T47D (cell line): Measurements from ENCODE around the gene VEGFC.

Experiments
- DNase-seq, 2 experiments: peaks; one replicate each; pipeline versions ENCODE4 v3.0.0 to v3.0.0-alpha.2; 2011 to 2012; ENCODE audit warnings: low read depth in 1 of 2, low spot score in 1 of 2
- JUND ChIP-seq: IDR thresholded peaks from 2 replicates; pipeline ENCODE4 v1.6.1; 2012; ENCODE audit warnings: low read depth
- in situ Hi-C: cut with HindIII; loops from 2 replicates; pipeline ENCODE4 v1.10.0; 2016; ENCODE audit warnings: low sequenced_read_pairs, low pct_unique_long_range_greater_than_20kb

The VEGFC gene, protein sequence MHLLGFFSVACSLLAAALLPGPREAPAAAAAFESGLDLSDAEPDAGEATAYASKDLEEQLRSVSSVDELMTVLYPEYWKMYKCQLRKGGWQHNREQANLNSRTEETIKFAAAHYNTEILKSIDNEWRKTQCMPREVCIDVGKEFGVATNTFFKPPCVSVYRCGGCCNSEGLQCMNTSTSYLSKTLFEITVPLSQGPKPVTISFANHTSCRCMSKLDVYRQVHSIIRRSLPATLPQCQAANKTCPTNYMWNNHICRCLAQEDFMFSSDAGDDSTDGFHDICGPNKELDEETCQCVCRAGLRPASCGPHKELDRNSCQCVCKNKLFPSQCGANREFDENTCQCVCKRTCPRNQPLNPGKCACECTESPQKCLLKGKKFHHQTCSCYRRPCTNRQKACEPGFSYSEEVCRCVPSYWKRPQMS

DNA sequence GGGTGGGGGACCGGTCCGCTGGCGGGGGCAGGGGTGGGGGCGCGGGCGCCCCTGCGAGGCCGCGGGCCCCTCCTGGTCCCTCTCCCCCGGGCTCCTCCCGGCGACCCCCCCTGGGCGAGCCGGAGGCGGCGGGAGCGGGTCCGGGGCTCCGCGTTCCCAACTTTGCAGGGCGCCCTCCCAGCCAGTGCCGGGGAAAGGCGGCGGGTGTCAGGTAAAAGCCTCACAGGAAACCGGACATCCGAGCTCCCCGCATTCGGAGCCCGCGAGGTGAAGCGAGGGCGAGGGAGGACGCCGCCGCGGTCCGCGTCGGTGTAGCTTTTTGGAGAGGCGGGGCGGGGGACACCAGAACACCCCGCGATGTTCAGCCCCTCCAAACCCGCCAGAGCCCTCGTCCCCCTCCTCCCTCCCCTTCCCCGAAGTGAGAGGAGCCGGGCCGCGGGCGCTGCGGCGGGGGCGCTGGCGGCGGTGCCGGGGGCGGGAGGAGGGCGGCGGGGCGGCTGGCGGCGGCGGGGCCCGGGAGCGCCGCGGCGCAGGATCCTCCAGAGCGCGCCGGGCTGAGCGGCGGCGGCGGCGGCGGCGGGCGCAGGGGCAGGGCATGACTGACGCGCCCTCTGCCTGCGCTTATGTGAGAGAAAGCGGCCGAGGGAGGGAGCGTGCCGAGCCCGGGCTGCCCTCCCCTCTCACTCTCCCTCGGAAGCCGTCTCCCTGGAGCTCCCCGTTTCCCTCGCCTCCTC, at the start of gene VEGFC:
TSS of gene VEGFC (minus strand) at position 597 of the 734 bp plus-strand sequence. CDS start 611 bp downstream, outside the sequence.
- no peak for TF ChIP-seq JUND
- in situ Hi-C loops, result no loop called here
- DNase-seq, result peak; percentile 53 to 70

DNA sequence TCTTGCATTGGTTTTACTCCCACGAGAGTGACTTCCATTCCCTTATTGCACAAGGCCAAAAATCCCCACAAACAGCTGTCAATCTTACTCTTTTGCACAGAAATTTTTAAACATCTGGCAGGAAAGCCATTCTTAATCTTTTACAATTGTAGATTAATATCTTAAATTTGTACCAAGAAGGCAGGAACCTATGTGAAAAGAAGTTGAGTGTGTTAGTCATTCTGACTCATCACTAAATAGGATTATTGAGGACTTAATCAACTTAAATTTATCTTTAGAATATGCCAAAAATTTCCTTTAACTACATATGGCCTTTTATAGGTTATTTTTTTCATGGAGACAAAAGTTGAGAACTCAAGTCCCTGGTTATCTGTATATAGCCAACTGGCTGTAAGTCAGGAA, 49.0 kb upstream of the VEGFC start:
- DNase-seq, result no peak
- no peak for TF ChIP-seq JUND
- in situ Hi-C loops, result no loop called here

GRCh38 chr4:176840166-176840565, 47.4 kb upstream of the VEGFC start:
- no peak for DNase-seq
- no peak for TF ChIP-seq JUND
- in situ Hi-C loops, result no loop called here

DNA sequence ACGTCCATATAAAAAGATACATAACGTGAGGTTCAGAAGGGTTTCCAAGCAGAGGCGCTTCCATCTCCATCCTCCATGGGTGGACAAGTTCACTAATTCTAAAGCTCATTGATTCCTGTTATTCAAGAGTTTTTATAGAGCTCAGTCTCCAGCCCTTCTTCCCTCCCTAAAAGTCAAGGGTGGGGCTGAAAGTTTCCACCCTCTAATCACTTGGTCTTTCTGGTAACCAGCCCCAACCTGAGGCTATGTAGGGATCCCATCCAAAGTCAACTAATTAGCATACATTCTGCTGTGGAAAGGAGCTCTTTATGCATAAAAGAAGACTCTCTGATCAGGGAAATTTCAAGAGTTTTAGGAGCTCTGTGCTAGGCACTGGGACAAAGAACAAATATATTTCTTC, 46.9 kb upstream of the VEGFC start:
- no peak for DNase-seq
- in situ Hi-C loops, result no loop called here
- no peak for TF ChIP-seq JUND

DNA sequence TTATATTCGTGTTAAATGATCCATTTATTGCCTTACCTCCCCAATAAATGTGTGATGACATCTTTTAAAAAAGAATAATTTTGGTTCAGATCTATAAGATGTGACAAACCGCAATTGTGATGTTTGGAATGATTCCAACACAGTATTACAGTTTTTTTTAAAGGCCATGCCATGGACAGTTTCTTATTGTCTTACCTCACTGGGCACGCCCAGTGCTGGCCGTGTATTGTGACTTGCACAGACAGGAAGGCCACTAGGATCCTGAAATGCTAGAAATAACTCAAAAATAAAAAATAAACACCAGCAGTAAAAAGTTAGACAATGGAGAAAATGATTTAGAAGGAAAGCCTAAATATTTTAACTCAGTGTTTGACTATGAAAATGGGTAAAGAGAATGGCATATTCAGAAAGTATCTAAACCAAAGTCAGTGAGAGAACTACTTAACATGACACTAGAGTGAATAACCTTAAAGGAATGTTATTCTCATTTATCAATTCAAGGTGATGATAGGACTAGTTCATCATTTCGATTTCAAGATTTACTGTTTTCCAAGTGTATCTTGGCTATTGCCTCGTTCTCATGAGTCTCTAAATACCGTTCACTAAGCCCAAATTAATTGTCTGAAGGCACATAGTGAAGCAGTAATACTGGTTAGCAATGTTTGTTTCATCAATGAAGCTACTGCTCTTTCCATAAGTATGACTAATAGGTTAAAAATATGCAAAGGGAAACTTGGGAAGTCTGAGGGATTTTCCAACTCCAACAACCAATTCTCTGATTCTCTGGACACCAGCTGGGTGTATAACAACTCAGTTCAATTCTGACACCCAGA, 46.1 kb upstream of the VEGFC start:
- no peak for TF ChIP-seq JUND
- in situ Hi-C loops, result no loop called here
- no peak for DNase-seq

DNA sequence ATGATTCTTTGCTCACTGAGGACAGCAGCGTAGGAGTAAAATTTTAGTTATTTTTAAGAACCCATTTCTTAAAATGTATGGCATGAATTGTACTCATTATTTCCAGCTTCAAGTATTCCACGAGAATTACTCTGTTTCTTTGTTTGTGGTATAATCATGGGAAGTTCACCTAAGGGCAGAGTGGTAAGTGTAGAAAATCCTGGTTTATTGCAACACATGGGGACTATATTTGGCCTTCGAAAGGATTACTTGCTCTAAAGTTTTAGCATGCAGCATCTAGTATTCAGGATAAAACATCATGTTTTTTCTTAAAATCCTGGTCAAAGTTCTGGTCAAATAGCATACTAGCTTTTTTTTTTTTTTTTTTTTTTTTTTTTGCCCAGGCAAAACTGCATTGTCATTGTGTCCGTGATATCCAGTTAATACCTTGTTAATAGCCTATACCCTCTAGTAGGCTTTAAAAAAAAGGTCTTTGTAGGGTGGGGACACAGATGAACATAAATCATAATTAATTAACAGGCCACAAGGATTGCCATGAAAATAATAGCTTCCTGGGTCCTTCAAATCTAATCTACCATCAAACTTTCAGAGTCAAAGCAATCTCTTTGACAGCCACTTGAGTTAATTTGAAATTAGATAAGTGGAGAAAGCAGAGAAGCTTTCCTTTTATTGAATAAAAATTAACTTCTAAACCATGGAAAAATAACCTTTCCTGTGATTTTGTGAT, 44.6 kb upstream of the VEGFC start:
- no peak for TF ChIP-seq JUND
- in situ Hi-C loops, result no loop called here
- no peak for DNase-seq

GRCh38 chr4:176834531-176834930, 41.8 kb upstream of the VEGFC start:
- in situ Hi-C loops, result no loop called here
- TF ChIP-seq JUND, result no peak
- DNase-seq, result no peak

DNA sequence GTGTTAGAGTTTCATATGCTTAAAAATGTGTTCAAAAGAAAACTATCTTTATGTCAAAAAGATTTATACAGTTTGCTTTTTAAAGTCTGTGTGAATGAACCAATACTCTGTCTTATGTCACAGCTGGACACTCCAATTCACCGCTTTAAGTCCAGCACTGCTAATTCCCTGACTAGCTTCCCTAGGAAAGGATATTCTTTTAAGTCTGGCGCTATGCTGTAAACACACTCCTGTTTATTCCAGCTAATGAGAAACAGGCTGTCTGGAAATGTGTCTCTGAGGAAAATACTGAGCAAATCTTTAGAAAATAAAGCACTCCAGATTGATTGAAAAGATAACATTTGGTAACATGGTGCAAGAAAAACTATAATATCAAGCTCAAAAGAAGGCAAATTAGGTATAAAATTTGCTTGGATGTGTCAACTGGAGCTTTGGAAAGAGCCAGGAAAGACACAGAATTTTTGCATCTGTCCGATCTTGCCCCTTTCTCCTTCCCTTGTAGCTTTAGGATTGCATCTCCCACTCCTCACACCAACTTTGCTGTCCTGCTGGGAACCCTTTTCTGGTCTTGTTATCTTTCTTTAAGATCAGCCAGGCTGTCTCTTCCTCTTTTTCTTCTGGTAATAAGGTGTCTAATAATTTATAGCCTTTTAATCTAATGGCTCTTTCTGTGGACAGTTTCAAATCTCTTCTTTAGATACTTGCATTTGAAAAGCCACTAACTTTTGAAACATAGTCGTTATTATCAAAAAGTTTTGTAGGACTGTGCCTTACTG, 40.9 kb upstream of the VEGFC start:
- TF ChIP-seq JUND, result no peak
- in situ Hi-C loops, result no loop called here
- DNase-seq, result no peak

- in situ Hi-C loops, result no loop called here
- TF ChIP-seq JUND, result no peak
- DNase-seq, result no peak
Measured at GRCh38 chr4:176830971-176831370, 38.2 kb upstream of the VEGFC start.

DNA sequence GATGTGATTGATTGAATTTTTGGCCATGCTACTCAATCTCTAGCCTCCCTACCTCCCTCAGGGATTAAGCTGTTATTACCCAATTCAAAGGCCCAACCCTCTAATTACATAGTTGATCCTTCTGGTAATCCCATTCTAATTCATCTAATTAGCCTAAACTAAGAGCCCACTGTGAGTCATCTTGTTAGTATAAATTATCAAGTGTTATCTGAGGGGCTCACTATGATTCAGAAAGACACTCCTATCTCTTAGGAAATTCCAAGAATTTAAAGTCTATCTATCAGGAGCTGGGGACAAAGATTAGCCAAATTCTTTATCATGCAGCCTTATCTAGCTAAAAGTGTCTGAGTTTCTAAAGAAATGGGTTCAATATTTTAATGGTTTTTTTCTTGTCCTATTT, 32.9 kb upstream of the VEGFC start:
- no peak for DNase-seq
- in situ Hi-C loops, result no loop called here

DNA sequence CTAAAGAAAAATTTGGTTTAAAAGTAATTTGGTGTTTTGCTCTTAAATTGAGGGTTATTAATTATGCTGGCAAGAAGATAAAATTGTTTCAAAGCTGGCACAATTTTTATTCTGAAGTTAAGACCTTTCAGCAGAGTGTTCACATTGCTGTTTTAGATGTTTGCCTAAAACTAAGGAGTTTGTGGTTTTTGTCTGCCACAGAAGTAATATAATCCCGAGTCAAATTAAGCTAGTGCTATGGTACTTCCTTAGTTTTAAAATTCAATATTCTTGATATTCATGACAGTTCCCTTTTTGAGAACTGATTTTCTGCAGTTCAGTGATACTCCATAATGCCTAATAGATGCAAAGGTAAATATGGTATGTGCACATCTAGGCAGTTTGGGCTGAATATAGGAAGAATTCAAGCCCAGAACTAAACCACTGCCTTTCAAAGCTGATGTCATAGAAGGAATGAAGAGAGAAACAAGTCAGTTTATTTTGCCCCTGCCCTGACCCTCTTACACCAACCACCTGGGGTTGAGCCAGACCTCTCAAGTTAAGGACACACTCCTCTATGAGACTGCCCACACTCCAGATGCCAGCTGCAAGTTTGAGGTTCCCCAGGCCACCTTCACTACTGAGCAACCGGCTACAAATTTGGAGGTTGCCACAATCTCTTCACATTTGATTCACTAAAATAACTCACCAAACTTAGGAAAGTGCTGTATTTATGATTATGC, 32.1 kb upstream of the VEGFC start:
- no peak for TF ChIP-seq JUND
- no peak for DNase-seq
- in situ Hi-C loops, result no loop called here

More for the DNA sequence above, 32.9 kb upstream of the VEGFC start:
- TF ChIP-seq JUND, result no peak
